Lower leg skin (tissue), 3 donors: ENCODE results near the gene ADGRA3.

Experiments
- POLR2A ChIP-seq, 2 donors: fragments of 450-650 bp; IDR thresholded peaks; one replicate each; pipeline ENCODE4 v1.6.1; 2016 to 2017; ENCODE audit warnings: antibody characterized with exemption in 2 of 2, mild to moderate bottlenecking in 1 of 2, moderate library complexity in 1 of 2
- TF ChIP-seq, protein P1 (sequence below), 3 donors: fragments of 450-650 bp; IDR thresholded peaks; one replicate each; pipeline ENCODE4 v1.5.1; 2016; ENCODE audit warnings: antibody characterized with exemption in 3 of 3, mild to moderate bottlenecking in 3 of 3, moderate library complexity in 2 of 3

DNA sequence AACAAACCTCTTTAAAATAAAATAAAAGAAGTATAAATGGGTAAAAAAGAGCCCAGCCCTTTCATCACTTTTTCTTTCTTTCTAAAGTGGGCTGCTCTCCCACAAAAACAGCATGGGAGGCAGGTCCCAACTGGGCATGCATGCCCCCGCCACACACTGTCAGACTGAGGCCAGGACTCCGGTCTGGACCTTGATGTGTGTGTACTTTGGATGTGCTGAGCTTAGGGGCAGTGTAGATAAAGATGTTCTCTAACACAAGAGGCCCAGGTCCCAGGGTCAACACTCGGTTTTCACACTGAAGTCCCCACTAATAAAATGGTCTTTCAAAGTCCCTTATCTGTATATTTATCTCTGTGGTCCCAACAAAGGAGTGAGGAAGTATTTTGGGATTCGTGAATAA, 44.4 kb downstream of the ADGRA3 start:
- TF ChIP-seq, protein P1, sequence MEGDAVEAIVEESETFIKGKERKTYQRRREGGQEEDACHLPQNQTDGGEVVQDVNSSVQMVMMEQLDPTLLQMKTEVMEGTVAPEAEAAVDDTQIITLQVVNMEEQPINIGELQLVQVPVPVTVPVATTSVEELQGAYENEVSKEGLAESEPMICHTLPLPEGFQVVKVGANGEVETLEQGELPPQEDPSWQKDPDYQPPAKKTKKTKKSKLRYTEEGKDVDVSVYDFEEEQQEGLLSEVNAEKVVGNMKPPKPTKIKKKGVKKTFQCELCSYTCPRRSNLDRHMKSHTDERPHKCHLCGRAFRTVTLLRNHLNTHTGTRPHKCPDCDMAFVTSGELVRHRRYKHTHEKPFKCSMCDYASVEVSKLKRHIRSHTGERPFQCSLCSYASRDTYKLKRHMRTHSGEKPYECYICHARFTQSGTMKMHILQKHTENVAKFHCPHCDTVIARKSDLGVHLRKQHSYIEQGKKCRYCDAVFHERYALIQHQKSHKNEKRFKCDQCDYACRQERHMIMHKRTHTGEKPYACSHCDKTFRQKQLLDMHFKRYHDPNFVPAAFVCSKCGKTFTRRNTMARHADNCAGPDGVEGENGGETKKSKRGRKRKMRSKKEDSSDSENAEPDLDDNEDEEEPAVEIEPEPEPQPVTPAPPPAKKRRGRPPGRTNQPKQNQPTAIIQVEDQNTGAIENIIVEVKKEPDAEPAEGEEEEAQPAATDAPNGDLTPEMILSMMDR (IDR thresholded peaks at IDR 0.05), result no peak
- TF ChIP-seq POLR2A (IDR thresholded peaks at IDR 0.05), result no peak
